ENCODE data around the gene SFXN2. TPM values are rescaled to one million over a fixed set of nuclear protein-coding genes. Genes with fewer than 3 reads are reported as not detected.
"Not testable (repeated sequence)": the region's sequence is repeated elsewhere in the genome, so short reads cannot be mapped to it uniquely, and the experiment has no call there.

SFXN2 gene
- total RNA-seq, 2 donors from 2014 or later, result 2.4 to 6.5 TPM

GRCh38 chr10:102678068-102678400 lies 36.4 kb upstream of the SFXN2 start:
- intact Hi-C loops (cut with DNase I), result no loop called here
- DNase-seq (ENCODE audit: low spot score), result no peak

GRCh38 chr10:102678842-102679289 lies 35.6 kb upstream of the SFXN2 start:
- intact Hi-C loops (cut with DNase I), result no loop called here

GRCh38 chr10:102679596-102679995 lies 34.8 kb upstream of the SFXN2 start:
- no peak for DNase-seq (ENCODE audit: low spot score)
- intact Hi-C loops (cut with DNase I), result no loop called here

More at GRCh38 chr10:102678842-102679289, 35.6 kb upstream of the SFXN2 start:
- DNase-seq (ENCODE audit: low spot score), result peak; percentile 86

GRCh38 chr10:102681696-102682095 lies 32.7 kb upstream of the SFXN2 start:
- no peak for DNase-seq (ENCODE audit: low spot score)
- intact Hi-C loops (cut with DNase I), result no loop called here

- no peak for DNase-seq (ENCODE audit: low spot score)
- intact Hi-C loops (cut with DNase I), result no loop called here
These were observed 32.0 kb upstream of the SFXN2 start for GRCh38 chr10:102682416-102682815.

- intact Hi-C loops (cut with DNase I), result no loop called here
- DNase-seq (ENCODE audit: low spot score), result no peak
These were observed 31.5 kb upstream of the SFXN2 start for GRCh38 chr10:102682981-102683380.

DNA sequence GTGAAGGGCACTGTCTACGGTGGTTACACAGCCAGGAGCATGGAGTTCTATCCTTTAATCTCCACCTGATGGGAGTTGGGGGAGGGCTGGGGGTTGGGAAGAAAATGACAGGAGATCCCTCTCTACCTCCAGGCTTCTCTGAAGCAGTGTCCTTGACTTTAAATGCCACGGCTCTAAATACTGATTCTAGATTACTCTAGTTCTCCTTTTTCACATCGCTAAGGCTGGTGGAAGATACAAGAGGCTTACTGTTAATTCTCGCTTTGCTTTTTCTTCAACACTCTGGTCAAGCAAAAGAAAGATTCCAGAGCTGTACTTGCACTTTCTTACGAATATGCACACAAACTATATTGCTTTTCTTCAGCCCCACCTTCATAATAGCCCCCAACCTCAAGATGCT lies 30.7 kb upstream of the SFXN2 start:
- intact Hi-C loops (cut with DNase I), result no loop called here
- DNase-seq (ENCODE audit: low spot score), result no peak

- no peak for DNase-seq (ENCODE audit: low spot score)
- intact Hi-C loops (cut with DNase I), result no loop called here
These were observed 23.0 kb upstream of the SFXN2 start for GRCh38 chr10:102691285-102692066.

GRCh38 chr10:102695401-102695800 lies 19.0 kb upstream of the SFXN2 start:
- intact Hi-C loops (cut with DNase I); DNase-seq (ENCODE audit: low spot score): not testable (repeated sequence)

GRCh38 chr10:102696736-102697135 lies 17.7 kb upstream of the SFXN2 start:
- DNase-seq (ENCODE audit: low spot score), result no peak
- intact Hi-C loops (cut with DNase I), result no loop called here

DNA sequence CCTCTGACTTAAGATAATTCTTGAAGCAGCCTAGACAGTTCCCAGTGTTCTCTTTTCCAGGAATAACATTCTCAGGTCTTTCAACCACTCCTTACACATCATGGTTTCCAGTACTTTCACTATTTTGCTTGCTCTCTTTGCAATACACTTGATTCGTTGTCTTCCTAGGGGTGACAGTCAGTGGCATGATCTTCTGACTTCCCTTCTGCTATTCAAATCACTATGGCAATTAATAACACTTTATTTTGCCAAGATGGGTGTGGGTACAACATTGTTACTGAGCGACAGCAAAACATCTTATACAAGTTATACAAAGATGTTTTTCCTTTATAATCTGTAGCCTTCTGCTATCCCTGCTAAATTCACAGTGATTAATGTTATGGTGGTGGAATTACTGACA lies 15.5 kb upstream of the SFXN2 start:
- no peak for DNase-seq (ENCODE audit: low spot score)
- intact Hi-C loops (cut with DNase I), result no loop called here

DNA sequence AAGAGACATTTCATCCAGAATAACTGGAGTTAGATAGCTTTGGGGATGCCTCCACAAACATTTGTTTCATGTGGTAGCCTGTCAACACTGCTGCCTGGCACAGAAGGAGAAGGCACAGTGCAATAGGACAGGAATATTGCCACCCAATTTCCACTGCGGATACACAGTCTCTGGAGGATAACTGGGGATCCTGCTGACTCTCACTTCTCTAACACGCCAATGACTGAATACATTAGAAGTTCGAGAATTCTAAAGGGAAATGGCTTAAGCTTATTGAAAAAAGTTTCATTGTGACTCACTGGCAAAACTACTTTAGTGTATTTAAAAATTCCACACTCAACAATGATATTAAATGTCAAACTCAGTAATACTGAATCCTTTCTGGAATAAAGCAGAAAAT lies 13.2 kb upstream of the SFXN2 start:
- no peak for DNase-seq (ENCODE audit: low spot score)
- intact Hi-C loops (cut with DNase I), result no loop called here

- intact Hi-C loops (cut with DNase I), result no loop called here
- no peak for DNase-seq (ENCODE audit: low spot score)
These were observed 12.6 kb upstream of the SFXN2 start for GRCh38 chr10:102701796-102702195.

DNA sequence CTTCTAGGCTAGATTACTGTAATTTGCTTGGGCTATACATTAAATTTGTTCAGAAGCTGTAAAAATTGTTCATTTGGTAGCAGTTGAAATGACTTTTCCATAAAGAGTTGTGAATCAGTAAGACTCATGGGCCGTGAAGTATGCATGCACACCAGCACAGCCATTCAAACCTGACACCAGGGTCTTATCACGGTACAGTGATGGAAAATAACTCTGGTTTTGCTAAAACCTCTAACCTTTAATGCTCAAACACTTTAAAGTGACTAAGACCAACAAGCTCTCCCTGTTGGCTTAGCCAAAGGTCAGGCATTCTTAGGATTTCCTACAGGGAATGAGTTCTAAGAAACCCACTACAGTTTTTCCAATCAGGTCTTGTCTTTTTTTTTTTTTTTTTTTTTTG lies 11.7 kb upstream of the SFXN2 start:
- intact Hi-C loops (cut with DNase I), result no loop called here
- no peak for DNase-seq (ENCODE audit: low spot score)

GRCh38 chr10:102704915-102705314 lies 9.5 kb upstream of the SFXN2 start:
- DNase-seq (ENCODE audit: low spot score), result no peak

GRCh38 chr10:102705531-102705930 lies 8.9 kb upstream of the SFXN2 start:
- intact Hi-C loops (cut with DNase I), result no loop called here
- no peak for DNase-seq (ENCODE audit: low spot score)

More at GRCh38 chr10:102704915-102705314, 9.5 kb upstream of the SFXN2 start:
- intact Hi-C loops (cut with DNase I), result no loop called here

DNA sequence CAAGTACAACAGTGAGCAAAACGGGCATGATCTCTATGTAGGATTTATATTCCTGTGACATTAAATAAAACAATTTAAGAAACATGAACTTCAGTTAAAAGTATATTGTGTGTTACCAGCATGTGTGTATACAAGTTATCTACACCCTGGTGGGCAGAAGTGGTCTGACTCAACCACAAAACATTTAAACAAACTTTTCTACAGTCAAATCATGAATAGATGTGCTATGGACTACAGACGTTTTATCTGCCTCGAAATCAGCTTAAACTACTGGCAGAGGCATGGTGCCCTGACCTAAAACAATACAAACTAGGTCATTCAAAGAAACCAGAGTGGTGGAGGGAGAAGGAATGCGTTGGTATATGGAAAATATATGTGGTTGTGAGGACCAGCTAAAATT lies 3.8 kb upstream of the SFXN2 start:
- intact Hi-C loops (cut with DNase I), result no loop called here
- DNase-seq (ENCODE audit: low spot score), result no peak

- DNase-seq (ENCODE audit: low spot score), result no peak
- intact Hi-C loops (cut with DNase I), result no loop called here
These were observed 2.3 kb upstream of the SFXN2 start for GRCh38 chr10:102712089-102712488.

DNA sequence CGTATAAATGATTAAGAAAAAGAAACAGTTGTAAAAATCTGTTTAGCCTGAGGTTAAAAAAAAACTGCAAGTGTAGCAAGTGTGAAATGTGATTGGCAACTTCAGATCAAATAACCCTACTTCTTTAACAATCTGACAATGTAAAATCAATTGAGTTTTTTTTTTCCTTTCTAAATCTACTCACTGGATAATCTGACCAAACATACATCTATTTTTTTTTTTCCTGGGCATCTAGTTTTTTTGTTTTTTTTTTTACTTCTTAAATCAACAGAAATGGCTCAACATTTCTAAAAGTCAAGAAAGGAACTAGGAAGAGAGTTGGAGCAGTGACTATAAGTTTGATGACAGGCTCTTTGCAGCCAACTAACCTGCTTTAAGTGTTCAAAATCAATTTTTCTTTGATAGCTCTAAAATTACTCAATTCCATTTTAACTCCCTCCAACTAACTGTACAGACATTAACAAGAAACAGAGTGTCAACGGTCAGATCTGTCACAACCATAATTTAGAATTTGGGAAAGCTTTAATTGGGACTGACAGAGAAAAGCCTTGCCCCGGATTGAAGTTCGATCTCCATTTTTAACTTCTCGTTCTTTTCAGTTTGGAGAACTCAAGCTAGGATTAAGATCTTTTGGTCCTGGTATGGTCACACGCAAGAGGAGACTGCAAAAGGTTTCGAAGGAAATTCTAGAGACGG lies 1.4 kb upstream of the SFXN2 start:
- no peak for DNase-seq (ENCODE audit: low spot score)
- intact Hi-C loops (cut with DNase I), result no loop called here

DNA sequence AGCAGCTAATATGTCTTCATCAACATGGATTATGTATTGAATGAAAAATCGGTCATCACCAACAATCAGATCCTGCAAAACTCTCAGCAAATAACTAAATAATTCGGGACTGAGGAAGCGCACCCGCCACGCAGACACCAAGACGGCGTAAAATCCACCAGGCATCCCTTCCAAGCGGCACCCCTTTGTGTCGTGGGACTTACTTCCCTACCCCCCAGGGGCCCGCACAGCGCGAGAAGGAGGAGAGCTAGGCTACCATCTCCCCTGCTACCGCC lies 960 bp upstream of the SFXN2 start:
- intact Hi-C loops (cut with DNase I), result no loop called here
- DNase-seq (ENCODE audit: low spot score), result no peak
